22Rv1 (cell line): ENCODE results near the gene DTL.

Source experiments
- H3K27ac ChIP-seq: fragments of 450-650 bp; 2 replicates; pipeline ENCODE4 v1.5.1; 2017
- ZFX ChIP-seq: fragments of 450-650 bp; IDR thresholded peaks from 2 replicates; pipeline ENCODE4 v1.6.1; 2017; ENCODE audit warnings: antibody characterized with exemption, borderline replicate concordance
- TF ChIP-seq, protein P1 (sequence below): fragments of 450-650 bp; IDR thresholded peaks from 2 replicates; pipeline ENCODE4 v1.5.1; 2017; ENCODE audit warnings: mild to moderate bottlenecking

Gene DTL

DNA sequence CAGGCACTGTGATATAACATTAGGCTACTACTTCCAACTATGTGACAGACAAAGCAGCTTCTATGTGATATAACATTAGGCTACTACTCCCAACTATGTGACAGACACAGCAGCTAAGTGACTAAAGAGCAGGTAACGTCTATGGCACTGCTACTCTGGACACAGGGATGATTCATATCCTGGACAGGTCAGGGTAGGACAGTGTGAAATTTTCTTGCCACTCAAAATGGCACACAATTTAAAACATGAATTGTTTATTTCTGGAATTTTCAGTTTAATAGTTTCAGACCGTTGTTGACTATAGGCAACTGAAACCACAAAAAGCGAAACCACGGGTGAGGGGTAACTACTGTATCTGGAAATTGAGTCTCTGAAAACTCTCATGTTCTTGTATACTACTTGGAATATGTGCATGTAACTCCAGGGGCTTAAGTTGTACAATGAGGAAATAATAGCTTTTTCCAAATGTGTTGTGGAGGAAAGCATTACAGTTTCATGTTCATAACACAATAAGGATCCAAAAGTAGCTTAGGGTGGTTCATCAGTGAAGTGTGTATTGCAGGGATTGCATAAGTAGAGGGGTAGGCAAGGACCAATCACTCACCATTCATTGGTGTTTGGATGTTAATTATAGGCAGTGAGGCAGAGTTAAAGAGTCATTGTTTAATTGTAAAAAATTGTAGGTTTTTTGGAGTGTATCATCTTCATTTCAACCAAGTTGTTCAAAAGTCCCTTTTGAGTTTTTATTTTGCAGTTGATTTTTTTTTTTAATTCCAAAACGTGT, 5.3 kb downstream of the DTL start:
- TF ChIP-seq, protein P1, sequence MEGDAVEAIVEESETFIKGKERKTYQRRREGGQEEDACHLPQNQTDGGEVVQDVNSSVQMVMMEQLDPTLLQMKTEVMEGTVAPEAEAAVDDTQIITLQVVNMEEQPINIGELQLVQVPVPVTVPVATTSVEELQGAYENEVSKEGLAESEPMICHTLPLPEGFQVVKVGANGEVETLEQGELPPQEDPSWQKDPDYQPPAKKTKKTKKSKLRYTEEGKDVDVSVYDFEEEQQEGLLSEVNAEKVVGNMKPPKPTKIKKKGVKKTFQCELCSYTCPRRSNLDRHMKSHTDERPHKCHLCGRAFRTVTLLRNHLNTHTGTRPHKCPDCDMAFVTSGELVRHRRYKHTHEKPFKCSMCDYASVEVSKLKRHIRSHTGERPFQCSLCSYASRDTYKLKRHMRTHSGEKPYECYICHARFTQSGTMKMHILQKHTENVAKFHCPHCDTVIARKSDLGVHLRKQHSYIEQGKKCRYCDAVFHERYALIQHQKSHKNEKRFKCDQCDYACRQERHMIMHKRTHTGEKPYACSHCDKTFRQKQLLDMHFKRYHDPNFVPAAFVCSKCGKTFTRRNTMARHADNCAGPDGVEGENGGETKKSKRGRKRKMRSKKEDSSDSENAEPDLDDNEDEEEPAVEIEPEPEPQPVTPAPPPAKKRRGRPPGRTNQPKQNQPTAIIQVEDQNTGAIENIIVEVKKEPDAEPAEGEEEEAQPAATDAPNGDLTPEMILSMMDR, result no peak
- TF ChIP-seq ZFX, result no peak
- H3K27ac ChIP-seq, result no peak overlapping the region

DNA sequence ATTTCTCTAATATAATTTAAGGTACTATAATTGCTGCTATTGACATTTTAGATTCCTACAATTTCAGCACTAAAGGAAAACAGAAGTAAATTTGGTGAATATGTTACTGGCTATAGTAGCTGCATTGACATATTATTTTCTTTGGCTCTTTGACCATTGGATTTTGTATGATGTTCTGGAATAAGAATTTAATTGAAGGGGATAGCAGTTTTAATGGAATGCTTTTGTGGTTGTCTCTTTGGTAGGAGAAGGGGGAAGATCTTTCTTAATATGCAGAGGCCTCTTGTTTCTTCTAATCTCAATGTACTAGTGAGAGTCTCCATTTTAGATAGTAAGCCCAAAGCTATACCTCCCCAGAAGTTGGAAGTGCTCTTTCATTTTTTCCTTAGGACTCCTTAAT, 6.9 kb downstream of the DTL start:
- H3K27ac ChIP-seq, result no peak overlapping the region
- TF ChIP-seq, protein P1, result no peak

DNA sequence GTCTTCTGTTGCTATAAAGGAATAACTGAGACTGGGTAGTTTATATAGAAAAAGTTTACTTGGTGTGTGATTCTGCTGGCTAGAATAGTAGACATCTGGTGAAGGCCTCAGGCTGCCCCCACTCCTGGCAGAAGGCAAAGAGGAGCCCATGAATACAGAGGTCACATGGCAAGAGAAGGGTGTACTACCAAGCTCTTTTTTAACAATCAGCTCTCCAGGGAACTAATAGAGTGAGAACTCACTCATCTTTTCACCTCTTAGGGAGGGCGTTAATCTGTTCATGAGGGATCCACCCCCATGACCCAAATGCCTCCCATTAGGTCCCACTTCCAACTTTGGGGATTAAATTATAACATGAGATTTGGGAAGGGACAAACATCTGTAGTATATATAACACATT, 9.3 kb downstream of the DTL start:
- no peak for TF ChIP-seq ZFX
- TF ChIP-seq, protein P1, result no peak
- H3K27ac ChIP-seq, result no peak overlapping the region

DNA sequence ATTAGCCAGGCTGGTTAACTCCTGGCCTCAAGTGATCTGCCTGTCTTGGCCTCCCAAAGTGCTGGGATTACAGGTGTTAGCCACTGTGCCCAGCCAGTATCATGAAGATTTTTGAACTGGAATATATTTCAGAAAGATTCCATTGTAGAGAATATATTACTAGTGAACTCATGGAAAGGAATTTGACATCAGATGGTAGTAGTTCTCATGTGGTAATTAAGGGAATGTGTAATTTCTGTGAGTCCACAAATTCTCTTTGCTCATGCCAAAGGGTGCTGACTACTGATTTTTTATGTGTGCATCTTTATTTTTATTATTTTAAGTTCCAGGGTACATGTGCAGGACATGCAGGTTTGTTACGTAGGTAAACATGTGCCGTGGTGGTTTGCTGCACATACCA, 10.4 kb downstream of the DTL start:
- no peak overlapping the region for H3K27ac ChIP-seq
- TF ChIP-seq ZFX, result no peak
- TF ChIP-seq, protein P1, result no peak

DNA sequence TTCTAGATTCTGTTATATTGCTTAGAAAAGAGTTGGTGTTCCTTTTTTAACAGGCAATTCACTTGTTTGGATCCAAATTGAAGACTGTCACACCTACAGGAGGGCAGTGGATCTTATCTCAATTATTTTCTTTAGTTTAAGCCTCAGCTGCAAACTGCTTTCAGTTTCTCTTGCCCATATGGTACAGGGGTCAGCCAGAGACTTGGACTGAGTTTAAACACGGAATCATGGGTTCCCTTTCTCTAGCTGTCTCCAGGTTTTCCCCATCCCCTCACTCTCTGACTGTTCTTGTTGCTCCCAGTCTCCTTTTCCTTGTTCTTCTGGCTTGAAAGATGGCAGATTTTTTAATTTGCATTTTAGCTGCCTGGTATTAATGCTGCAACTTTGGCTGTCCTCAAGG, 18.4 kb downstream of the DTL start:
- no peak for TF ChIP-seq ZFX
- TF ChIP-seq, protein P1, result no peak
- H3K27ac ChIP-seq, result no peak overlapping the region

DNA sequence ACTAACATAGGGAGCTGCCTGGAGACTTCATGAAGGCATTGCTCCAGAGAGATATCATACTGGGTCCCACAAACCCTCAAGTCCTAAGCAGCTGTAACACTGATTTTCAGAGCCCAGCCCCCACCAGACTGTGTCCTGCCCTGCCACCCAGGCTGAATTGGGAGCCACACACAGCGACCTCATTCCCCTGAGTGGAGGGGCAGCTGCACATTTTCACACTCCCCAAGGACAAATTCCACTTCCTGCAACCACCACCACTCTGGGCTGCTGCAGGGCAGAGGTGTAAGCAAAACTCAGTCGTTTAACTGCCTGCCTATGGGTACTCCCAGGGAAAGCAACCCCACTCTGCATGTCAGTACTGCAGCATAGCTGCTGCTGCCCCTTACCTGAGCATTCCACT, 19.8 kb downstream of the DTL start:
- no peak for TF ChIP-seq ZFX
- H3K27ac ChIP-seq, result no peak overlapping the region

DNA sequence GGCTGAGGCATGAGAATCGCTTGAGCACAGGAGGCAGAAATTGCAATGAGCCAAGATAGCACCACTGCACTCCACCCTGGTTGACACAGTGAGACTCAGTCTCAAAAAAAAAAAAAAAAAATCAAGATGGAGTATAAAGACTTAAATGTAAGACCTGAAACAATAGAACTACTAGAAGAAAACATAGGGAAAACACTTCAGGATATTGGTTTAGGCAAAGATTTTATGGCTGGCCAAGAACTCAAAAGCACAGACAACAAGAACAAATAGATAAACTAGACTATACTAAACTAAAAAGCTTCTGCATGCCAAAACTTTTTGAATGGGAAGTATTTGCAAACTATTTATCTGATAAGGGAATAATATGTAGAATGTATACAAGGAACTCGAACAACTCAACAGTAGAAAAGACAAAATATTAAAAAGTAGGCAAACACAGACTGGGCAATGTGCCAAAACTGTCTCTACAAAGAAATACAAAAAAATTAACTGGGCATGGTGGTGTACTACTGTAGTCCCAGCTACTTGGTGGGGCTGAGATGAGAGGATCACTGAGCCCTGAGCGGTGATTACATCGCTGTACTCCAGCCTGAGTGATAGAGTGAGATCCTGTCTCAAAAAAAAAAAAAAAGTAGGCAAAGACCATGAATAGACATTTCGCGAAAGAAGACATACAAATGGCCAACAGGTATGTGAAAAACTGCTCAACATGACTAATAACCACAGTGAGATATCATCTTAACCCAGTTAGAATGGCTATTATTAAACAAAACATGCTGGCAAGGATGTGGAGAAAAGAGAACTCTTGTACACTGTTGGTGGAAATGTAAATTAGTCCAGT, 25.3 kb downstream of the DTL start:
- no peak for TF ChIP-seq ZFX
- TF ChIP-seq, protein P1, result no peak
- H3K27ac ChIP-seq, result peak overlapping the region; percentile 26
